Measurements from ENCODE around the gene PRPF38B. TPM values are rescaled to one million over a fixed set of nuclear protein-coding genes. Genes with fewer than 3 reads are reported as not detected.

PRPF38B gene
- total and polyA plus RNA-seq, 8 donors, result 17.1 to 82.3 (median 31.9) TPM

GRCh38 chr1:108719656-108720435 is 27.7 kb downstream of the PRPF38B start:
- no peaks in the 10 kb centered on the region for H3K4me1 ChIP-seq
- WGBS, 5 donors, result 73 to 81% (median 78%) methylated on average over 8 of the region's 8 CpGs
- H3K27ac ChIP-seq, result no peak overlapping the region
- intact Hi-C loops (cut with DNase I; ENCODE audit: low total_unique reads), result no loop called here
- no peaks in the 10 kb centered on the region for H3K36me3 ChIP-seq
- no peak for DNase-seq
- H3K9me3 ChIP-seq, result no peaks in the 10 kb centered on the region
- no peak overlapping the region for H3K4me3 ChIP-seq
- H3K27me3 ChIP-seq, result no peaks in the 10 kb centered on the region
- TF ChIP-seq POLR2A (IDR thresholded peaks at IDR 0.05) (no peak), EP300 (IDR thresholded peaks at IDR 0.05) (no peak), POLR2AphosphoS5 (IDR thresholded peaks at IDR 0.05) (no peak), CTCF (IDR thresholded peaks at IDR 0.05) (no peak)

GRCh38 chr1:108722292-108722691 is 30.2 kb downstream of the PRPF38B start:
- no peaks in the 10 kb centered on the region for H3K9me3 ChIP-seq
- intact Hi-C loops (cut with DNase I; ENCODE audit: low total_unique reads), result no loop called here
- no peaks in the 10 kb centered on the region for H3K27me3 ChIP-seq
- no peak for DNase-seq
- peaks cover 0 to 6% (median 4%) of the 10 kb centered on the region in 4 donors for H3K4me1 ChIP-seq
- no peak overlapping the region for H3K4me3 ChIP-seq
- H3K27ac ChIP-seq, result no peak overlapping the region
- TF ChIP-seq POLR2AphosphoS5 (IDR thresholded peaks at IDR 0.05), result no peak
- TF ChIP-seq EP300 (IDR thresholded peaks at IDR 0.05), result no peak
- no peak for TF ChIP-seq POLR2A (IDR thresholded peaks at IDR 0.05)
- TF ChIP-seq CTCF (IDR thresholded peaks at IDR 0.05), result no peak
- no peaks in the 10 kb centered on the region for H3K36me3 ChIP-seq
- 56 to 71% (median 67%) methylated on average over 6 of the region's 6 CpGs for WGBS, 5 donors

GRCh38 chr1:108725906-108726305 is 33.8 kb downstream of the PRPF38B start:
- intact Hi-C loops (cut with DNase I; ENCODE audit: low total_unique reads), result no loop called here
- no peaks in the 10 kb centered on the region for H3K27me3 ChIP-seq
- H3K4me1 ChIP-seq, result peaks cover 0 to 6% (median 4%) of the 10 kb centered on the region in 4 donors
- WGBS, 5 donors, result 31 to 64% (median 45%) methylated on average over 1 of the region's 1 CpG
- DNase-seq, result no peak
- H3K9me3 ChIP-seq, result no peaks in the 10 kb centered on the region
- TF ChIP-seq CTCF (IDR thresholded peaks at IDR 0.05) (no peak), POLR2AphosphoS5 (IDR thresholded peaks at IDR 0.05) (peak in 1 of 3 donors; percentile 55)
- H3K36me3 ChIP-seq, result no peaks in the 10 kb centered on the region
- no peak overlapping the region for H3K4me3 ChIP-seq
- H3K27ac ChIP-seq, result peak overlapping the region in 2 of 5 donors; percentile 8 to 55

- intact Hi-C loops (cut with DNase I; ENCODE audit: low total_unique reads), result no loop called here
- DNase-seq, result no peak
- TF ChIP-seq EP300 (IDR thresholded peaks at IDR 0.05) (no peak), POLR2A (IDR thresholded peaks at IDR 0.05) (no peak), CTCF (IDR thresholded peaks at IDR 0.05) (no peak), POLR2AphosphoS5 (IDR thresholded peaks at IDR 0.05) (no peak)
- H3K9me3 ChIP-seq, result no peaks in the 10 kb centered on the region
- no peaks in the 10 kb centered on the region for H3K27me3 ChIP-seq
- no peak overlapping the region for H3K27ac ChIP-seq
- no peak overlapping the region for H3K4me3 ChIP-seq
- no peaks in the 10 kb centered on the region for H3K36me3 ChIP-seq
- H3K4me1 ChIP-seq, result peaks cover 0 to 6% (median 4%) of the 10 kb centered on the region in 4 donors
- WGBS, 5 donors, result 88 to 97% (median 92%) methylated on average over 8 of the region's 8 CpGs
Observed at GRCh38 chr1:108728327-108728923, 36.3 kb downstream of the PRPF38B start.

All from stomach (tissue), 9 donors.